ENCODE results near the gene MGST2.

- TF ChIP-seq, protein P1, sequence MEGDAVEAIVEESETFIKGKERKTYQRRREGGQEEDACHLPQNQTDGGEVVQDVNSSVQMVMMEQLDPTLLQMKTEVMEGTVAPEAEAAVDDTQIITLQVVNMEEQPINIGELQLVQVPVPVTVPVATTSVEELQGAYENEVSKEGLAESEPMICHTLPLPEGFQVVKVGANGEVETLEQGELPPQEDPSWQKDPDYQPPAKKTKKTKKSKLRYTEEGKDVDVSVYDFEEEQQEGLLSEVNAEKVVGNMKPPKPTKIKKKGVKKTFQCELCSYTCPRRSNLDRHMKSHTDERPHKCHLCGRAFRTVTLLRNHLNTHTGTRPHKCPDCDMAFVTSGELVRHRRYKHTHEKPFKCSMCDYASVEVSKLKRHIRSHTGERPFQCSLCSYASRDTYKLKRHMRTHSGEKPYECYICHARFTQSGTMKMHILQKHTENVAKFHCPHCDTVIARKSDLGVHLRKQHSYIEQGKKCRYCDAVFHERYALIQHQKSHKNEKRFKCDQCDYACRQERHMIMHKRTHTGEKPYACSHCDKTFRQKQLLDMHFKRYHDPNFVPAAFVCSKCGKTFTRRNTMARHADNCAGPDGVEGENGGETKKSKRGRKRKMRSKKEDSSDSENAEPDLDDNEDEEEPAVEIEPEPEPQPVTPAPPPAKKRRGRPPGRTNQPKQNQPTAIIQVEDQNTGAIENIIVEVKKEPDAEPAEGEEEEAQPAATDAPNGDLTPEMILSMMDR (IDR thresholded peaks at IDR 0.05; ENCODE audit: low read depth, low read length, poor library complexity, severe bottlenecking) = no peak
- no peak for TF ChIP-seq EZH2phosphoT487 (IDR thresholded peaks at IDR 0.05; ENCODE audit: borderline replicate concordance, low read length)
Observed at GRCh38 chr4:139686988-139687387, 21.4 kb downstream of the MGST2 start.

All from DOHH2 (cell line).